H1 (cell line): Measurements from ENCODE around the gene FOXK1. TPM values are rescaled to one million over a fixed set of nuclear protein-coding genes. Genes with fewer than 3 reads are reported as not detected.

Source experiments
- CTCF ChIA-PET: fragments of 300-600 bp; sonication (Branson Sonifier 250); formaldehyde crosslinking; loops from one replicate; lab custom pipeline; 2021; ENCODE audit not compliant: partially characterized antibody; lab: Charles Lee
- POLR2A ChIA-PET: fragments of 300-600 bp; sonication (Branson Sonifier 250); formaldehyde crosslinking; loops from one replicate; lab custom pipeline; 2021; ENCODE audit warnings: inconsistent platforms; ENCODE audit not compliant: partially characterized antibody; lab: Charles Lee
- DNase-seq, 2 experiments: peaks; one replicate each; pipeline versions ENCODE4 v3.0.0 to v3.0.0-alpha.2; 2010 to 2022; ENCODE audit warnings: low spot score in 2 of 2, low read depth in 1 of 2, mixed read lengths in 1 of 2
- FAIRE-seq: peaks from 2 replicates; lab custom pipeline; 2011; peaks lifted over from hg19 to GRCh38; lab: Jason Lieb, UNC
- H2AFZ ChIP-seq: 2 replicates; pipeline ENCODE4 v1.8.1; 2012; ENCODE audit warnings: low read length, inconsistent platforms
- H2AK5ac ChIP-seq: 2 replicates; pipeline ENCODE4 v1.6.1; 2013; ENCODE audit warnings: low read depth, low read length
- H2BK120ac ChIP-seq: replicated peaks from 2 replicates; pipeline ENCODE3; 2013; ENCODE audit warnings: low read depth, low read length, inconsistent platforms
- H2BK12ac ChIP-seq: 2 replicates; pipeline ENCODE4 v1.6.1; 2013; ENCODE audit warnings: low read depth, low read length
- H2BK15ac ChIP-seq: 2 replicates; pipeline ENCODE4 v1.6.1; 2013; ENCODE audit warnings: low read length
- H2BK20ac ChIP-seq: 2 replicates; pipeline ENCODE4 v1.6.1; 2013; ENCODE audit warnings: low read length
- H2BK5ac ChIP-seq: 2 replicates; pipeline ENCODE4 v1.6.1; 2013; ENCODE audit warnings: low read depth, low read length
- H3K14ac ChIP-seq: 2 replicates; pipeline ENCODE4 v1.6.1; 2013; ENCODE audit warnings: inconsistent platforms; ENCODE audit not compliant: insufficient read length
- H3K18ac ChIP-seq: 2 replicates; pipeline ENCODE4 v1.6.1; 2013; ENCODE audit warnings: low read length; ENCODE audit errors: extremely low read depth
- H3K23ac ChIP-seq: 2 replicates; pipeline ENCODE4 v1.6.1; 2013; ENCODE audit warnings: inconsistent platforms; ENCODE audit not compliant: insufficient read length
- H3K23me2 ChIP-seq: 2 replicates; pipeline ENCODE4 v1.6.1; 2013; ENCODE audit warnings: low read depth, low read length
- H3K27ac ChIP-seq: 2 replicates; pipeline ENCODE4 v1.6.1; 2011; ENCODE audit warnings: low read depth, low read length, inconsistent platforms
- H3K27me3 ChIP-seq, 4 experiments: replicated peaks in 1 of 4; 1 replicate in 1 of 4; 2 replicates in 3 of 4; pipeline versions ENCODE4 v1.6.1 to v1.8.1; 2011 to 2013; ENCODE audit warnings: low read length in 3 of 4, mild to moderate bottlenecking in 3 of 4, inconsistent platforms in 2 of 4, mixed read lengths in 2 of 4, moderate library complexity in 1 of 4; ENCODE audit not compliant: control insufficient read depth in 3 of 4, insufficient read depth in 3 of 4; ENCODE audit errors: extremely low read depth in 1 of 4
- H3K36me3 ChIP-seq, 4 experiments: 2 replicates each; pipeline versions ENCODE4 v1.6.1 to v1.8.1; 2011 to 2013; ENCODE audit warnings: mild to moderate bottlenecking in 4 of 4, low read length in 3 of 4, moderate library complexity in 2 of 4, control low read depth in 1 of 4, inconsistent platforms in 1 of 4; ENCODE audit not compliant: insufficient read depth in 4 of 4, control insufficient read depth in 2 of 4
- H3K4ac ChIP-seq: replicated peaks from 2 replicates; pipeline ENCODE3; 2013; ENCODE audit warnings: low read length, low read depth, mixed read lengths, inconsistent platforms; ENCODE audit not compliant: insufficient read length
- H3K4me1 ChIP-seq, 4 experiments: replicated peaks in 1 of 4; 1 replicate in 1 of 4; 2 replicates in 3 of 4; pipeline versions ENCODE4 v1.6.1 to v1.8.1; 2011 to 2013; ENCODE audit warnings: low read length in 3 of 4, inconsistent platforms in 2 of 4, mixed read lengths in 1 of 4; ENCODE audit not compliant: insufficient read depth in 4 of 4, control insufficient read depth in 3 of 4
- H3K4me2 ChIP-seq, 2 experiments: 2 replicates each; pipeline versions ENCODE4 v1.6.1 to v1.8.1; 2011 to 2013; ENCODE audit warnings: low read depth in 2 of 2, low read length in 2 of 2, control low read depth in 1 of 2, inconsistent platforms in 1 of 2, mild to moderate bottlenecking in 1 of 2; ENCODE audit not compliant: insufficient read depth in 1 of 2
- H3K4me3 ChIP-seq, 4 experiments: fragments of 200-600, 300-600 bp in 1 of 4; sonication (generic), shearing (Covaris generic), sonication (Bioruptor Twin) in 1 of 4; 2 replicates each; pipeline versions ENCODE4 v1.5.1 to v1.8.1; 2011 to 2016; ENCODE audit warnings: low read length in 4 of 4, low read depth in 3 of 4, control low read depth in 2 of 4, inconsistent platforms in 2 of 4, mild to moderate bottlenecking in 2 of 4, mixed read lengths in 1 of 4, moderate library complexity in 1 of 4; ENCODE audit not compliant: insufficient read depth in 2 of 4; ENCODE audit errors: extremely low read depth in 1 of 4
- H3K56ac ChIP-seq: replicated peaks from 2 replicates; pipeline ENCODE3; 2013; ENCODE audit warnings: low read depth, mild to moderate bottlenecking, mixed read lengths, low read length, inconsistent platforms; ENCODE audit not compliant: insufficient read length
- H3K79me1 ChIP-seq: 2 replicates; pipeline ENCODE4 v1.6.1; 2013; ENCODE audit warnings: low read depth, low read length, control low read depth
- H3K79me2 ChIP-seq, 2 experiments: 2 replicates each; pipeline versions ENCODE4 v1.6.1 to v1.8.1; 2012 to 2013; ENCODE audit warnings: low read length in 2 of 2, mild to moderate bottlenecking in 2 of 2, inconsistent platforms in 1 of 2; ENCODE audit not compliant: insufficient read depth in 2 of 2, control insufficient read depth in 1 of 2
- H3K9ac ChIP-seq, 4 experiments: replicated peaks in 1 of 4; 1 replicate in 1 of 4; 2 replicates in 3 of 4; pipeline versions ENCODE4 v1.6.1 to v1.8.1; 2011 to 2013; ENCODE audit warnings: low read depth in 3 of 4, low read length in 3 of 4, control low read depth in 2 of 4, mild to moderate bottlenecking in 2 of 4, moderate library complexity in 2 of 4, inconsistent platforms in 1 of 4; ENCODE audit errors: extremely low read depth in 1 of 4
- H3K9me3 ChIP-seq, 2 experiments: 2 replicates each; pipeline versions ENCODE4 v1.6.1 to v1.8.1; 2012 to 2013; ENCODE audit warnings: mild to moderate bottlenecking in 2 of 2, moderate library complexity in 2 of 2, control low read depth in 1 of 2, inconsistent platforms in 1 of 2, low read depth in 1 of 2, low read length in 1 of 2, mixed read lengths in 1 of 2; ENCODE audit not compliant: insufficient read depth in 2 of 2
- H4K20me1 ChIP-seq, 2 experiments: replicated peaks in 1 of 2; 2 replicates each; pipeline versions ENCODE3 to v1.8.1; 2011 to 2013; ENCODE audit warnings: inconsistent platforms in 2 of 2, low read length in 2 of 2, mild to moderate bottlenecking in 1 of 2; ENCODE audit not compliant: insufficient read depth in 2 of 2, control insufficient read depth in 1 of 2
- H4K5ac ChIP-seq: 2 replicates; pipeline ENCODE4 v1.6.1; 2013; ENCODE audit warnings: low read length, low read depth, mixed read lengths, inconsistent platforms; ENCODE audit not compliant: insufficient read length
- H4K8ac ChIP-seq: 2 replicates; pipeline ENCODE4 v1.8.0; 2013; ENCODE audit warnings: mild to moderate bottlenecking, moderate library complexity, low read length, inconsistent platforms; ENCODE audit not compliant: insufficient read depth; ENCODE audit errors: extremely low read depth
- H4K91ac ChIP-seq: replicated peaks from 2 replicates; pipeline ENCODE3; 2013; ENCODE audit warnings: low read length, mixed read lengths, inconsistent platforms; ENCODE audit not compliant: insufficient read length
- ASH2L ChIP-seq: fragments of 200-600, 300-600 bp; sonication (generic); IDR thresholded peaks from one replicate; pipeline ENCODE4 v1.7.1; 2017; ENCODE audit warnings: low read length
- BACH1 ChIP-seq: IDR thresholded peaks from 2 replicates; pipeline ENCODE4 v1.6.1; 2012; ENCODE audit warnings: low read length, improper control_type of control experiment
- CBX8 ChIP-seq: fragments of 300-800, 300-1000 bp; sonication (generic); IDR thresholded peaks from 2 replicates; pipeline ENCODE4 v1.7.1; 2016; ENCODE audit warnings: low read depth, low read length, borderline replicate concordance
- JUND ChIP-seq: IDR thresholded peaks from 2 replicates; pipeline ENCODE4 v1.6.1; 2011; ENCODE audit warnings: mild to moderate bottlenecking, improper control_type of control experiment, low read length
- KDM4A ChIP-seq: IDR thresholded peaks from one replicate; pipeline ENCODE4 v1.7.1; 2012; ENCODE audit warnings: low read depth, mild to moderate bottlenecking, moderate library complexity, low read length, inconsistent platforms; ENCODE audit not compliant: severe bottlenecking
- KDM5A ChIP-seq: fragments of 200-600 bp; IDR thresholded peaks from 2 replicates; pipeline ENCODE4 v1.7.1; 2012; ENCODE audit warnings: mild to moderate bottlenecking, low read length, inconsistent platforms, mixed read lengths
- NRF1 ChIP-seq: IDR thresholded peaks from 2 replicates; pipeline ENCODE4 v1.6.1; 2011; ENCODE audit warnings: mild to moderate bottlenecking, low read depth, low read length, improper control_type of control experiment
- POLR2A ChIP-seq, 2 experiments: IDR thresholded peaks; 1 replicate in 1 of 2; 2 replicates in 1 of 2; pipeline ENCODE4 v1.6.1; 2011; ENCODE audit warnings: low read depth in 2 of 2, low read length in 2 of 2, mild to moderate bottlenecking in 2 of 2; ENCODE audit errors: control extremely low read depth in 1 of 2
- SP4 ChIP-seq: IDR thresholded peaks from 2 replicates; pipeline ENCODE4 v1.6.1; 2012; ENCODE audit warnings: low read length, inconsistent platforms
- TBP ChIP-seq: IDR thresholded peaks from 2 replicates; pipeline ENCODE4 v1.6.1; 2011; ENCODE audit warnings: low read depth, low read length, improper control_type of control experiment
- WGBS, 2 experiments: shearing (Covaris generic) in 1 of 2; methylation state at CpG; one replicate each; pipeline versions ENCODE4 v1.1.6 to v1.1.7; 2013 to 2015; ENCODE audit warnings: low lambda C conversion rate in 2 of 2, mixed read lengths in 2 of 2, inconsistent platforms in 1 of 2, low coverage in 1 of 2, missing lambda C conversion rate in 1 of 2; ENCODE audit not compliant: insufficient replicate concordance in 2 of 2, insufficient coverage in 1 of 2, insufficient read length in 1 of 2; ENCODE audit errors: extremely low coverage in 1 of 2, missing lambda C conversion rate in 1 of 2; 5-methylcytosine and 5-hydroxymethylcytosine counted together
- polyA plus RNA-seq, 7 experiments: library from polyadenylated mRNA; depleted of rRNA in 3 of 7; stranded (reverse) in 5 of 7; unstranded in 2 of 7; fragments of >200 nt in 5 of 7; fragments of 200-250 nt in 2 of 7; gene quantifications; 1 replicate in 5 of 7; 2 replicates in 1 of 7; 4 replicates in 1 of 7; pipeline versions ENCODE4 v1.2.1 to v1.2.3, GENCODE V29; 2011 to 2013; ENCODE audit warnings: missing spikeins in 2 of 7, mixed read lengths in 2 of 7
- total RNA-seq: library from RNA; stranded (reverse); fragmentation: NEBNext Ultra II Directional; extraction: Animal tissue kit (Norgen Biotek cat#: 25700); gene quantifications from 2 replicates; pipeline ENCODE4 v1.2.1, GENCODE V29; 2021

FOXK1 gene
- total and polyA plus RNA-seq, 2 of the 8 experiments (the other 6 are each of a cell fraction or from before 2014, with no cell fraction given), result 2.0 to 8.5 TPM

- H3K4ac ChIP-seq, result no peak overlapping the region
- no peak overlapping the region for H2AK5ac ChIP-seq
- FAIRE-seq, result no peak
- H2BK15ac ChIP-seq, result no peak overlapping the region
- peak overlapping the region; percentile 60 for H4K5ac ChIP-seq
- no peak overlapping the region for H2BK20ac ChIP-seq
- H3K27me3 ChIP-seq, result no peaks in the 10 kb centered on the region; a peak in 1 of 7 replicates
- no peaks in the 10 kb centered on the region for H4K20me1 ChIP-seq
- 28% methylated on average over 51 of the region's 103 CpGs; no CpG with 5 or more reads in 1 of the 2 experiments for WGBS, 2 experiments
- H3K18ac ChIP-seq, result peak overlapping the region; percentile 24; the same call in 1 of the 2 replicates
- CTCF ChIA-PET, result interaction anchor here (0.6 to 1.3 kb wide), 9 partner anchors 10 to 934 kb away, joined by 3 to 8 read pairs (median 3); no protein-coding TSS in a partner anchor
- H3K56ac ChIP-seq, result no peak overlapping the region
- peak overlapping the region; percentile 63; the same call in 1 of the 2 replicates for H3K27ac ChIP-seq
- peak overlapping the region; percentile 23 to 59 (median 24); a peak in 5 of 8 replicates for H3K4me3 ChIP-seq
- H3K23me2 ChIP-seq, result peaks cover 3% of the 10 kb centered on the region; the same call in 1 of the 2 replicates
- H3K9me3 ChIP-seq, result peaks cover 7 to 42% of the 10 kb centered on the region in 2 experiments; a peak in 3 of 4 replicates
- no peak overlapping the region for H3K23ac ChIP-seq
- no peaks in the 10 kb centered on the region for H3K79me1 ChIP-seq
- no peak overlapping the region for H2BK5ac ChIP-seq
- no peaks in the 10 kb centered on the region for H3K36me3 ChIP-seq
- H2BK120ac ChIP-seq, result no peak overlapping the region
- no peak overlapping the region for H2BK12ac ChIP-seq
- H2AFZ ChIP-seq, result no peak overlapping the region; the same call in 1 of the 2 replicates
- peak; percentile 80 to 85 for DNase-seq
- H4K8ac ChIP-seq, result peak overlapping the region; percentile 96
- H3K4me1 ChIP-seq, result no peaks in the 10 kb centered on the region
- H3K14ac ChIP-seq, result no peak overlapping the region
- peak overlapping the region; percentile 85 for H4K91ac ChIP-seq
- peak overlapping the region; percentile 18 to 59; a peak in 3 of 4 replicates for H3K4me2 ChIP-seq
- POLR2A ChIA-PET, result interaction anchor here (0.6 to 2.3 kb wide), 9 partner anchors 11 to 113 kb away, joined by 3 to 18 read pairs (median 3); partner anchors contain the start of gene FOXK1
- peak overlapping the region in 2 of 4 experiments; percentile 25 to 58; a peak in 3 of 7 replicates for H3K9ac ChIP-seq
- H3K79me2 ChIP-seq, result no peaks in the 10 kb centered on the region
- no peak for TF ChIP-seq JUND
- TF ChIP-seq NRF1, result peak; percentile 84
- no peak for TF ChIP-seq KDM5A
- no peak for TF ChIP-seq SP4
- no peak for TF ChIP-seq BACH1
- TF ChIP-seq TBP, result peak; percentile 19; the same call in 1 of the 2 replicates
- TF ChIP-seq KDM4A, result peak; percentile 47
- TF ChIP-seq ASH2L, result peak; percentile 58
- no peak for TF ChIP-seq CBX8
- TF ChIP-seq POLR2A (IDR thresholded peaks at IDR 0.05; ENCODE audit: control extremely low read depth in 1 of 2, low read depth in 2 of 2, low read length in 2 of 2), result peak in 1 of 2 experiments; percentile 21; a peak in 1 of 3 replicates
These were observed 40.2 kb upstream of the FOXK1 start for GRCh38 chr7:4641667-4642467.
